MM.1S (cell line): Measurements from ENCODE around the gene DYNLT3.

ENCODE experiments used
- DNase-seq: peaks from one replicate; pipeline ENCODE4 v3.0.0-alpha.2; 2015
- H2AFZ ChIP-seq: fragments of 300-600 bp; sonication (generic); 2 replicates; pipeline ENCODE4 v1.6.0; 2016; ENCODE audit warnings: antibody characterized with exemption, low read length
- H3F3A ChIP-seq: fragments of 300-600 bp; sonication (generic); 2 replicates; pipeline ENCODE4 v1.6.1; 2016; ENCODE audit warnings: mild to moderate bottlenecking, antibody characterized with exemption, low read length, moderate library complexity, mixed read lengths; ENCODE audit not compliant: insufficient read depth
- H3K27ac ChIP-seq: fragments of 300-600 bp; sonication (generic); 2 replicates; pipeline ENCODE4 v1.5.1; 2016; ENCODE audit warnings: mild to moderate bottlenecking, low read length
- H3K27me3 ChIP-seq: fragments of 300-600 bp; sonication (generic); replicated peaks from 2 replicates; pipeline ENCODE4 v1.6.0; 2016; ENCODE audit warnings: low read length; ENCODE audit not compliant: insufficient read depth
- H3K36me3 ChIP-seq: fragments of 300-600 bp; sonication (generic); replicated peaks from 2 replicates; pipeline ENCODE4 v1.6.1; 2016; ENCODE audit warnings: mild to moderate bottlenecking, low read length, mixed read lengths; ENCODE audit not compliant: insufficient read depth
- H3K4me1 ChIP-seq: fragments of 300-600 bp; sonication (generic); 2 replicates; pipeline ENCODE4 v1.6.1; 2016; ENCODE audit warnings: low read length, mixed read lengths
- H3K4me2 ChIP-seq: fragments of 300-600 bp; sonication (generic); 2 replicates; pipeline ENCODE4 v1.6.0; 2016; ENCODE audit warnings: low read depth, low read length
- H3K4me3 ChIP-seq: fragments of 300-600 bp; sonication (generic); 2 replicates; pipeline ENCODE4 v1.5.1; 2016; ENCODE audit warnings: low read length, mixed read lengths
- H3K79me2 ChIP-seq: fragments of 300-600 bp; sonication (generic); 2 replicates; pipeline ENCODE4 v1.6.1; 2016; ENCODE audit warnings: mixed run types, low read length, mixed read lengths
- H3K9ac ChIP-seq: fragments of 300-600 bp; sonication (generic); 2 replicates; pipeline ENCODE4 v1.6.1; 2016; ENCODE audit warnings: low read length, mixed read lengths
- H3K9me2 ChIP-seq: fragments of 300-600 bp; sonication (generic); replicated peaks from 2 replicates; pipeline ENCODE4 v1.6.1; 2016; ENCODE audit warnings: mild to moderate bottlenecking, low read length, mixed read lengths; ENCODE audit not compliant: insufficient read depth
- H3K9me3 ChIP-seq: fragments of 300-600 bp; sonication (generic); replicated peaks from 2 replicates; pipeline ENCODE4 v1.6.1; 2016; ENCODE audit warnings: mild to moderate bottlenecking, low read length, mixed read lengths; ENCODE audit not compliant: insufficient read depth
- H4K20me1 ChIP-seq: fragments of 300-600 bp; sonication (generic); 2 replicates; pipeline ENCODE4 v1.6.1; 2016; ENCODE audit warnings: mild to moderate bottlenecking, low read length, moderate library complexity, mixed read lengths; ENCODE audit not compliant: insufficient read depth
- EZH2 ChIP-seq: fragments of 300-600 bp; sonication (generic); optimal IDR thresholded peaks from 2 replicates; pipeline ENCODE3; 2017; ENCODE audit warnings: low read depth, mild to moderate bottlenecking, antibody characterized with exemption, low read length, mixed read lengths
- EZH2phosphoT487 ChIP-seq: fragments of 300-600 bp; sonication (generic); IDR thresholded peaks from 2 replicates; pipeline ENCODE4 v1.6.1; 2018; ENCODE audit warnings: antibody characterized with exemption, low read length
- TF ChIP-seq, protein P1 (sequence below): fragments of 300-600 bp; sonication (generic); IDR thresholded peaks from 2 replicates; pipeline ENCODE4 v1.5.1; 2016; ENCODE audit warnings: antibody characterized with exemption, low read length, mixed read lengths

DYNLT3 gene

DNA sequence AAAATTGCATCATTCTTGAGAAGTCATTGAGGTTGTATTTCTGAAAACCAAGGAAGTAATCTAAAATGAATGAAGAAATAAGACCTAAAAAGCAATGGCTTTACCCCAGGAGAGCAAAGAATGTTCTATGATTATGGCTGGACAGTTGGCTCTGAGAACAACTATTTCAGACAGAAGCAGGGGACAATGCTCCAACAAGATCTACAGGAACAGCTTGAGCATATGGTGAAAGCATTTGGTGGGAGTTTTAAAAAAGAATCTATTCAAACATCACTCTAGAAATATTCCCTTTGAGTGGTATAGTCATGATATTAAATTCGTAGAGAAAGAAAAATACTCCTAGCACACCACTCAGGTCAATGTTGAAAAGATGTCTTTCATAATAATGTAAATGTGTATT is 26.7 kb downstream of the DYNLT3 start:
- H3K9me3 ChIP-seq = no peaks in the 10 kb centered on the region

GRCh38 chrX:37818031-37818430 is 29.3 kb downstream of the DYNLT3 start:
- Histone ChIP-seq H3K79me2 (no peaks in the 10 kb centered on the region), H3K4me1 (peaks cover 14% of the 10 kb centered on the region), H2AFZ (no peak overlapping the region), H3K27ac (peak overlapping the region; percentile 71), H3K9me2 (no peaks in the 10 kb centered on the region), H3K4me3 (no peak overlapping the region), H4K20me1 (no peaks in the 10 kb centered on the region), H3K4me2 (peak overlapping the region; percentile 46; the same call in 1 of the 2 replicates), H3K27me3 (no peaks in the 10 kb centered on the region), H3K9ac (no peak overlapping the region), H3F3A (no peaks in the 10 kb centered on the region; the same call in 1 of the 2 replicates), H3K9me3 (no peaks in the 10 kb centered on the region), H3K36me3 (no peaks in the 10 kb centered on the region)
- DNase-seq = peak; percentile 30
- TF ChIP-seq EZH2 (no peak), EZH2phosphoT487 (no peak)
- TF ChIP-seq, protein P1, sequence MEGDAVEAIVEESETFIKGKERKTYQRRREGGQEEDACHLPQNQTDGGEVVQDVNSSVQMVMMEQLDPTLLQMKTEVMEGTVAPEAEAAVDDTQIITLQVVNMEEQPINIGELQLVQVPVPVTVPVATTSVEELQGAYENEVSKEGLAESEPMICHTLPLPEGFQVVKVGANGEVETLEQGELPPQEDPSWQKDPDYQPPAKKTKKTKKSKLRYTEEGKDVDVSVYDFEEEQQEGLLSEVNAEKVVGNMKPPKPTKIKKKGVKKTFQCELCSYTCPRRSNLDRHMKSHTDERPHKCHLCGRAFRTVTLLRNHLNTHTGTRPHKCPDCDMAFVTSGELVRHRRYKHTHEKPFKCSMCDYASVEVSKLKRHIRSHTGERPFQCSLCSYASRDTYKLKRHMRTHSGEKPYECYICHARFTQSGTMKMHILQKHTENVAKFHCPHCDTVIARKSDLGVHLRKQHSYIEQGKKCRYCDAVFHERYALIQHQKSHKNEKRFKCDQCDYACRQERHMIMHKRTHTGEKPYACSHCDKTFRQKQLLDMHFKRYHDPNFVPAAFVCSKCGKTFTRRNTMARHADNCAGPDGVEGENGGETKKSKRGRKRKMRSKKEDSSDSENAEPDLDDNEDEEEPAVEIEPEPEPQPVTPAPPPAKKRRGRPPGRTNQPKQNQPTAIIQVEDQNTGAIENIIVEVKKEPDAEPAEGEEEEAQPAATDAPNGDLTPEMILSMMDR = no peak

More for the DNA sequence above, 26.7 kb downstream of the DYNLT3 start:
- Histone ChIP-seq H3K4me3 (no peak overlapping the region), H3K79me2 (no peaks in the 10 kb centered on the region), H3K4me1 (peaks cover 32% of the 10 kb centered on the region), H3K27me3 (no peaks in the 10 kb centered on the region), H3K9ac (no peak overlapping the region), H3K9me2 (no peaks in the 10 kb centered on the region), H3F3A (no peaks in the 10 kb centered on the region; the same call in 1 of the 2 replicates), H3K36me3 (no peaks in the 10 kb centered on the region), H4K20me1 (no peaks in the 10 kb centered on the region), H2AFZ (no peak overlapping the region), H3K4me2 (no peak overlapping the region), H3K27ac (no peak overlapping the region)
- no peak for DNase-seq
- TF ChIP-seq, protein P1 = no peak
- TF ChIP-seq EZH2phosphoT487 = no peak
- no peak for TF ChIP-seq EZH2

- no peaks in the 10 kb centered on the region for H3K9me2 ChIP-seq
- H3K4me1 ChIP-seq = peaks cover 14% of the 10 kb centered on the region
- TF ChIP-seq EZH2 = no peak
- TF ChIP-seq EZH2phosphoT487 = no peak
- TF ChIP-seq, protein P1 = no peak
- no peak overlapping the region for H3K4me3 ChIP-seq
- no peak overlapping the region for H2AFZ ChIP-seq
- no peaks in the 10 kb centered on the region for H4K20me1 ChIP-seq
- DNase-seq = no peak
- no peaks in the 10 kb centered on the region for H3K36me3 ChIP-seq
- peak overlapping the region; percentile 71; the same call in 1 of the 2 replicates for H3K27ac ChIP-seq
- no peaks in the 10 kb centered on the region for H3K27me3 ChIP-seq
- H3K79me2 ChIP-seq = no peaks in the 10 kb centered on the region
- peak overlapping the region; percentile 18; the same call in 1 of the 2 replicates for H3K4me2 ChIP-seq
- H3K9ac ChIP-seq = no peak overlapping the region
- no peaks in the 10 kb centered on the region; the same call in 1 of the 2 replicates for H3F3A ChIP-seq
- H3K9me3 ChIP-seq = no peaks in the 10 kb centered on the region
Measured at GRCh38 chrX:37817579-37817978, 29.8 kb downstream of the DYNLT3 start.
